ENCODE data around the gene ANAPC2. TPM values are rescaled to one million over a fixed set of nuclear protein-coding genes. Genes with fewer than 3 reads are reported as not detected.

ANAPC2 gene
- total RNA-seq, 2 donors from 2014 or later: 66.5 to 69.2 TPM

DNA sequence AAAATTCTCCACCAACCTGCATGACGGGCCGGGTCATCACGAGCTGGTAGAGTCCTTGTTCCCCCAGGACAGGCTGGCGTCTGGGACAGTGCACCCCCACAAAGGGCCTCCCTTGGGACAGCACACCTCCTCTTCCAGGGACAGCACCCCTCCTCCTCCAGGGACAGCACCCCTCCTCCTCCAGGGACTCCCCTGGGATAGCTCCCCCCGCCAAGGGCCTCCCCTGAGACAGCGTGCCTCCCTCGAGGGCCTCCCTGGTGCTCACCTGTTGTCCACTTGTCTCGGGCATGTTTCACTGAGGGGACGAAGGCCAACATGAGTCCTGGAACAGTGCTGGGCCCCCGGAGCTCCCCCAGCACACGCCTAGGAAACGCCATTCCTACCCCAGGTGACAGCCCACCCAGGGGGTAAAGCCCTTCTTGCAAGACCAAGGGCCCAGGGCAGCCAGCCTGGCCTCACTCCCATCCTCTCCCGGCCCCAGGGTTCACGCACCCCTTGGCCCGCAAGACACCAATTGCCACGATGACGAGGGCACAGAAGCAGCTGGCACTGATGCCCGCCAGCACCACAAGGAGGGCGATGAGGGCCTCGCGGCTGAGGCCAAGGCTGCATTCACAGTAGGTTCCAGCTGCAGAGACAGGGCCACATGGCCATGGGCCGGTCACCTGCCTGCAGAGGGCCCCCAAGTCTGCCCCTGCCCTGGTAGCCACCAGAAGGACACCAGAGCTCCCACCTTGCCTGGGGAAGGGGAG, 17.0 kb downstream of the ANAPC2 start:
- H3K9me3 ChIP-seq (ENCODE audit: control insufficient read depth, low read length): no peaks in the 10 kb centered on the region
- no peak overlapping the region for H3K27ac ChIP-seq (ENCODE audit: low read depth, low read length)
- TF ChIP-seq, protein P1, sequence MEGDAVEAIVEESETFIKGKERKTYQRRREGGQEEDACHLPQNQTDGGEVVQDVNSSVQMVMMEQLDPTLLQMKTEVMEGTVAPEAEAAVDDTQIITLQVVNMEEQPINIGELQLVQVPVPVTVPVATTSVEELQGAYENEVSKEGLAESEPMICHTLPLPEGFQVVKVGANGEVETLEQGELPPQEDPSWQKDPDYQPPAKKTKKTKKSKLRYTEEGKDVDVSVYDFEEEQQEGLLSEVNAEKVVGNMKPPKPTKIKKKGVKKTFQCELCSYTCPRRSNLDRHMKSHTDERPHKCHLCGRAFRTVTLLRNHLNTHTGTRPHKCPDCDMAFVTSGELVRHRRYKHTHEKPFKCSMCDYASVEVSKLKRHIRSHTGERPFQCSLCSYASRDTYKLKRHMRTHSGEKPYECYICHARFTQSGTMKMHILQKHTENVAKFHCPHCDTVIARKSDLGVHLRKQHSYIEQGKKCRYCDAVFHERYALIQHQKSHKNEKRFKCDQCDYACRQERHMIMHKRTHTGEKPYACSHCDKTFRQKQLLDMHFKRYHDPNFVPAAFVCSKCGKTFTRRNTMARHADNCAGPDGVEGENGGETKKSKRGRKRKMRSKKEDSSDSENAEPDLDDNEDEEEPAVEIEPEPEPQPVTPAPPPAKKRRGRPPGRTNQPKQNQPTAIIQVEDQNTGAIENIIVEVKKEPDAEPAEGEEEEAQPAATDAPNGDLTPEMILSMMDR (conservative IDR thresholded peaks at IDR 0.05): no peak
- DNase-seq: no peak
- Mint-ChIP-seq H3K36me3 (ENCODE audit: low read depth) (no peaks in the 10 kb centered on the region), H3K9me3 (no peaks in the 10 kb centered on the region), H3K27ac (no peak overlapping the region), H3K4me1 (no peaks in the 10 kb centered on the region), H3K27me3 (ENCODE audit: insufficient read depth) (peaks cover 61% of the 10 kb centered on the region), H3K4me3 (no peak overlapping the region)
- peaks cover 94% of the 10 kb centered on the region for H3K27me3 ChIP-seq (ENCODE audit: control insufficient read depth, insufficient read depth, low read length, poor library complexity, severe bottlenecking)
- H3K9ac ChIP-seq (ENCODE audit: extremely low read depth, low read length, poor library complexity, severe bottlenecking): no peak overlapping the region
- H3K4me3 ChIP-seq (ENCODE audit: low read length): no peak overlapping the region
- H3K4me1 ChIP-seq (ENCODE audit: control insufficient read depth, insufficient read depth, low read length): no peaks in the 10 kb centered on the region
- 87 to 91% methylated on average over 15 to 22 of the region's 22 CpGs for WGBS, 2 experiments (ENCODE audit: insufficient coverage in 1 of 2, insufficient read length in 1 of 2)
- no peaks in the 10 kb centered on the region for H3K36me3 ChIP-seq (ENCODE audit: control insufficient read depth, insufficient read depth, low read length)

DNA sequence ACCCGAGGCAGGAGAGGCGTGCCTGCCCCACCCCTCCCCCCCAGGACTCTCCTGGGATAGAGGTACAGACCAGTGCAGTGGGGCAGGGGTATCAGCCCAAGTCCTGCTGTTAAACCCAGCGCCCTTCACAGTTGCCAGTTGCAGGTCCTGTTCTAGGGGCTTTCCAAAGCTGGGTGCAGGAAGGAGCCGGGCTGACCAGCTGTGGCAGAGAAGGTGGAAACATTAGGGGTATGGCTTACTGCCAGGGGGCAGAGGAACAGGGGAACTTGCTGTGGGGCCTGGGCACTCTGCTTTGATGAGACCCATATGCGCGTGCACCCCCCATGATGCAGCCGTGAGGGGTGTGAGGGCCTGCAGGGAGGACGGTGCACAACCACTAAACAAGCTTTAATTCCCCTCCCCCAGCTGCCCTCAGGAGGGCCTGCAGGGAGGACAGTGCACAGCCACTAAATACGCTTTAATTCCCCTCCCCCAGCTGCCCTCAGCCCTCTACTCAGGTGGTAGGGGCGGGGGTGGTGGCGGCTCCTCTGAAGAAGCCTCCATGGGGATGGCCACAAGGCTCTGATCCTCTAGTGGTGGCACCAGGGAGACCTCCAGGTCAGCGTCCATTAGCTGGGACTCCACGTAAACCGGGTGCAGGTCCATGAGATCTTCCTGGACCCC, 17.7 kb downstream of the ANAPC2 start:
- no peak overlapping the region for H3K4me3 ChIP-seq (ENCODE audit: low read length)
- DNase-seq: no peak
- Mint-ChIP-seq H3K27ac (no peak overlapping the region), H3K4me3 (no peak overlapping the region), H3K36me3 (ENCODE audit: low read depth) (no peaks in the 10 kb centered on the region), H3K27me3 (ENCODE audit: insufficient read depth) (peaks cover 68% of the 10 kb centered on the region), H3K4me1 (no peaks in the 10 kb centered on the region), H3K9me3 (no peaks in the 10 kb centered on the region)
- peaks cover 95% of the 10 kb centered on the region for H3K27me3 ChIP-seq (ENCODE audit: control insufficient read depth, insufficient read depth, low read length, poor library complexity, severe bottlenecking)
- H3K36me3 ChIP-seq (ENCODE audit: control insufficient read depth, insufficient read depth, low read length): no peaks in the 10 kb centered on the region
- no peak overlapping the region for H3K27ac ChIP-seq (ENCODE audit: low read depth, low read length)
- H3K4me1 ChIP-seq (ENCODE audit: control insufficient read depth, insufficient read depth, low read length): no peaks in the 10 kb centered on the region
- WGBS, 2 experiments (ENCODE audit: insufficient coverage in 1 of 2, insufficient read length in 1 of 2): 63 to 70% methylated on average over 3 to 14 of the region's 14 CpGs
- H3K9me3 ChIP-seq (ENCODE audit: control insufficient read depth, low read length): no peaks in the 10 kb centered on the region
- no peak overlapping the region for H3K9ac ChIP-seq (ENCODE audit: extremely low read depth, low read length, poor library complexity, severe bottlenecking)
- TF ChIP-seq, protein P1 (conservative IDR thresholded peaks at IDR 0.05): no peak

DNA sequence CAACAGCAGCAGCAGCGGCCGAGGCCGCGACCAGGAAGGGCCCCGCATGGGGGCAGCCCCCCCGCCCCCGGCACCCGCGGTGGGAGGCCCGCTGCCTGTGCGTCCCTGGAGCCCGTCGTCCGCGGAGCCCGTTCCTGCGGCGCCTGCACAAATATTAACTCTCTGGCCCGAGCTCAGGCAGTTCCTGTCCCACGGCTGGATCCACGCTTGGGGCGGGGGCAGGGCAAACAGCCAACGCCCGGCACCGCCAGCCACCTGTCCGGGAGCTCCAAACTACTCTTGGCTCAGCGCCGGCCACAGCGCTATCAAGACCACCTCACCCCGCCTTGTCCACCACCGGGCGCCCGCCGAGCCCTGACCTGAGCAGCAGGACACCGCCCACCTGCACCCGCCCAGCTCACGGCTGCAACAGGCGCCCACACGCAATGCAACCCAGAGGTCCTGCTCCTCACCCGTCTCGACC, 18.4 kb downstream of the ANAPC2 start, which contains the start of gene LRRC26:
Gene LRRC26 (minus strand): TSS at position 156 of the 463 bp plus-strand sequence. CDS start 108 bp downstream, at position 48.
- Mint-ChIP-seq H3K27ac (no peak within 1 kb of the TSS), H3K4me1 (no peaks in the 10 kb centered on the region), H3K9me3 (no peaks in the 10 kb centered on the region), H3K27me3 (ENCODE audit: insufficient read depth) (peaks cover 75% of the 10 kb centered on the region), H3K36me3 (ENCODE audit: low read depth) (no peaks in the 10 kb centered on the region), H3K4me3 (peak within 1 kb of the TSS; percentile 46)
- Histone ChIP-seq H3K36me3 (ENCODE audit: control insufficient read depth, insufficient read depth, low read length) (no peaks in the 10 kb centered on the region), H3K4me3 (ENCODE audit: low read length) (peak within 1 kb of the TSS; percentile 77), H3K4me1 (ENCODE audit: control insufficient read depth, insufficient read depth, low read length) (no peaks in the 10 kb centered on the region), H3K27me3 (ENCODE audit: control insufficient read depth, insufficient read depth, low read length, poor library complexity, severe bottlenecking) (peaks cover 95% of the 10 kb centered on the region), H3K9ac (ENCODE audit: extremely low read depth, low read length, poor library complexity, severe bottlenecking) (no peak within 1 kb of the TSS), H3K27ac (ENCODE audit: low read depth, low read length) (no peak within 1 kb of the TSS), H3K9me3 (ENCODE audit: control insufficient read depth, low read length) (no peaks in the 10 kb centered on the region)
- TF ChIP-seq, protein P1 (conservative IDR thresholded peaks at IDR 0.05): no peak
- 14 to 26% methylated on average over 27 to 41 of the region's 41 CpGs for WGBS, 2 experiments (ENCODE audit: insufficient coverage in 1 of 2, insufficient read length in 1 of 2)
- DNase-seq: no peak
